CD4-positive, alpha-beta T cell (primary cell): Measurements from ENCODE around the gene MTMR12. TPM values are rescaled to one million over a fixed set of nuclear protein-coding genes. Genes with fewer than 3 reads are reported as not detected.

Source experiments
- ATAC-seq: fragments of 200-7000 bp; cut with Tn5 transposase; one replicate; pipeline ENCODE4 v1.10.0; 2022; ENCODE audit warnings: mild to moderate bottlenecking; ENCODE audit not compliant: poor library complexity
- CTCF ChIA-PET: fragments of 350-600 bp; sonication (Branson Sonifier 250); formaldehyde crosslinking; loops from one replicate; lab custom pipeline; 2021; ENCODE audit warnings: antibody characterized with exemption, inconsistent platforms; lab: Charles Lee
- POLR2A ChIA-PET: fragments of 350-600 bp; sonication (Branson Sonifier 250); formaldehyde crosslinking; loops from one replicate; lab custom pipeline; 2021; ENCODE audit warnings: antibody characterized with exemption, inconsistent platforms; lab: Charles Lee
- DNase-seq, 14 experiments: peaks; one replicate each; pipeline ENCODE4 v3.0.0-alpha.2; 2013 to 2020; ENCODE audit warnings: mixed read lengths in 2 of 14
- H3K27ac ChIP-seq, 2 donors: one replicate each; pipeline versions ENCODE4 v1.5.1 to v1.7.0; 2013; ENCODE audit warnings: low read length in 2 of 2, low read depth in 1 of 2, mild to moderate bottlenecking in 1 of 2
- H3K27me3 ChIP-seq, 2 experiments: 1 replicate in 1 of 2; 2 replicates in 1 of 2; pipeline versions ENCODE4 v1.6.1 to v1.7.0; 2013; ENCODE audit warnings: low read length in 2 of 2, control low read depth in 1 of 2, mild to moderate bottlenecking in 1 of 2, moderate library complexity in 1 of 2; ENCODE audit not compliant: insufficient read depth in 2 of 2, control insufficient read depth in 1 of 2
- H3K36me3 ChIP-seq: one replicate; pipeline ENCODE4 v1.6.1; 2013; ENCODE audit warnings: low read length, control low read depth; ENCODE audit not compliant: insufficient read depth
- H3K4me1 ChIP-seq: one replicate; pipeline ENCODE4 v1.6.1; 2013; ENCODE audit warnings: low read length, control low read depth; ENCODE audit not compliant: insufficient read depth
- H3K4me3 ChIP-seq: one replicate; pipeline ENCODE4 v1.5.1; 2013; ENCODE audit warnings: mild to moderate bottlenecking, low read length, moderate library complexity
- H3K9me3 ChIP-seq, 2 experiments: 1 replicate in 1 of 2; 2 replicates in 1 of 2; pipeline versions ENCODE4 v1.6.1 to v1.7.0; 2013; ENCODE audit warnings: low read length in 2 of 2, mild to moderate bottlenecking in 2 of 2, control low read depth in 1 of 2, moderate library complexity in 1 of 2; ENCODE audit not compliant: control insufficient read depth in 1 of 2, insufficient read depth in 1 of 2
- H3K27ac Mint-ChIP-seq: one replicate; pipeline ENCODE4 v1.8.0; 2020; ENCODE audit warnings: mixed read lengths
- H3K27me3 Mint-ChIP-seq: one replicate; pipeline ENCODE4 v1.8.0; 2021; ENCODE audit warnings: mixed read lengths
- H3K36me3 Mint-ChIP-seq: one replicate; pipeline ENCODE4 v1.8.0; 2021; ENCODE audit warnings: low read depth, mixed read lengths
- H3K4me1 Mint-ChIP-seq: one replicate; pipeline ENCODE4 v1.8.0; 2021; ENCODE audit warnings: low read depth, mixed read lengths
- H3K4me3 Mint-ChIP-seq: one replicate; pipeline ENCODE4 v1.8.0; 2020; ENCODE audit warnings: mild to moderate bottlenecking, mixed read lengths
- H3K9me3 Mint-ChIP-seq: one replicate; pipeline ENCODE4 v1.8.0; 2020; ENCODE audit warnings: mixed read lengths
- CTCF ChIP-seq: fragments of 200-600 bp; IDR thresholded peaks from one replicate; pipeline ENCODE4 v1.8.0; 2022; ENCODE audit warnings: antibody characterized with exemption, mild to moderate bottlenecking
- intact Hi-C, 2 experiments: fragments of 100-400 bp; cut with DNase I in 1 of 2; cut with micrococcal nuclease in 1 of 2; formaldehyde crosslinking; loops; one replicate each; pipeline versions ENCODE4 v1.15.1 to v1.9.0; 2023 to 2025; cut with DNase I, micrococcal nuclease
- total RNA-seq, 174 experiments: library from RNA in 2 of 174; stranded (reverse) in 2 of 174; gene quantifications; one replicate each; pipeline ENCODE4 v1.2.3 and lab custom pipeline; 2021 to 2026

MTMR12 gene
- total RNA-seq, 2 experiments from 2014 or later = 15.9 to 18.3 TPM

- DNase-seq (no peak), ATAC-seq (no peak)
- Mint-ChIP-seq H3K27ac (no peak overlapping the region), H3K4me3 (no peak overlapping the region), H3K4me1 (no peaks in the 10 kb centered on the region), H3K36me3 (no peaks in the 10 kb centered on the region), H3K27me3 (no peaks in the 10 kb centered on the region), H3K9me3 (no peaks in the 10 kb centered on the region)
- no peak for TF ChIP-seq CTCF
- Histone ChIP-seq H3K4me1 (no peaks in the 10 kb centered on the region), H3K36me3 (no peaks in the 10 kb centered on the region), H3K9me3 (no peaks in the 10 kb centered on the region), H3K27me3 (no peaks in the 10 kb centered on the region), H3K4me3 (no peak overlapping the region), H3K27ac (no peak overlapping the region)
- intact Hi-C loops = no loop called here
- ChIA-PET CTCF (no interaction called here), POLR2A (no interaction called here)
Observed at GRCh38 chr5:32195265-32195664, 117.5 kb downstream of the MTMR12 start.

GRCh38 chr5:32193591-32193990, 119.1 kb downstream of the MTMR12 start:
- H3K4me3 ChIP-seq = no peak overlapping the region

GRCh38 chr5:32190095-32190494, 122.6 kb downstream of the MTMR12 start:
- POLR2A ChIA-PET = no interaction called here
- Mint-ChIP-seq H3K4me1 (no peaks in the 10 kb centered on the region), H3K27me3 (no peaks in the 10 kb centered on the region), H3K4me3 (no peak overlapping the region), H3K9me3 (no peaks in the 10 kb centered on the region), H3K36me3 (no peaks in the 10 kb centered on the region), H3K27ac (no peak overlapping the region)
- DNase-seq = no peak
- Histone ChIP-seq H3K9me3 (peaks cover 0 to 6% of the 10 kb centered on the region in 2 experiments), H3K4me1 (no peaks in the 10 kb centered on the region), H3K4me3 (no peak overlapping the region), H3K27me3 (no peaks in the 10 kb centered on the region), H3K27ac (no peak overlapping the region), H3K36me3 (no peaks in the 10 kb centered on the region)
- intact Hi-C loops = no loop called here
- no peak for ATAC-seq
- CTCF ChIA-PET = interaction anchor here (1.4 kb wide), 1 partner anchor 17 kb away, joined by 3 read pairs; the partner anchor contains the start of gene GOLPH3
- TF ChIP-seq CTCF = no peak

More at GRCh38 chr5:32193591-32193990, 119.1 kb downstream of the MTMR12 start:
- DNase-seq = peak in 1 of 14 experiments; percentile 16
- no peaks in the 10 kb centered on the region for H3K36me3 ChIP-seq
- ATAC-seq = no peak
- Mint-ChIP-seq H3K27ac (no peak overlapping the region), H3K27me3 (no peaks in the 10 kb centered on the region), H3K36me3 (no peaks in the 10 kb centered on the region), H3K4me3 (no peak overlapping the region), H3K4me1 (no peaks in the 10 kb centered on the region), H3K9me3 (no peaks in the 10 kb centered on the region)
- CTCF ChIA-PET = no interaction called here
- TF ChIP-seq CTCF = no peak
- no peaks in the 10 kb centered on the region for H3K9me3 ChIP-seq
- POLR2A ChIA-PET = no interaction called here
- H3K27ac ChIP-seq = no peak overlapping the region
- H3K27me3 ChIP-seq = no peaks in the 10 kb centered on the region
- intact Hi-C loops = no loop called here
- H3K4me1 ChIP-seq = no peaks in the 10 kb centered on the region
